Measurements from ENCODE around the gene JAZF1.

The JAZF1 gene

GRCh38 chr7:28207486-28208158 lies 27.0 kb upstream of the JAZF1 start:
- in situ Hi-C loops (cut with MboI; ENCODE audit: low pct_unique_long_range_greater_than_20kb, low sequenced_read_pairs, unreplicated experiment): no loop called here
- peak; percentile 44 for DNase-seq (ENCODE audit: low spot score)
- no peak for TF ChIP-seq CTCF (IDR thresholded peaks at IDR 0.05; ENCODE audit: extremely low read depth, insufficient read depth, missing control alignments)

- no peak for DNase-seq (ENCODE audit: low spot score)
- in situ Hi-C loops (cut with MboI; ENCODE audit: low pct_unique_long_range_greater_than_20kb, low sequenced_read_pairs, unreplicated experiment): no loop called here
- no peak for TF ChIP-seq CTCF (IDR thresholded peaks at IDR 0.05; ENCODE audit: extremely low read depth, insufficient read depth, missing control alignments)
Measured at GRCh38 chr7:28205506-28205905, 24.9 kb upstream of the JAZF1 start.

- in situ Hi-C loops (cut with MboI; ENCODE audit: low pct_unique_long_range_greater_than_20kb, low sequenced_read_pairs, unreplicated experiment): no loop called here
- no peak for TF ChIP-seq CTCF (IDR thresholded peaks at IDR 0.05; ENCODE audit: extremely low read depth, insufficient read depth, missing control alignments)
- no peak for DNase-seq (ENCODE audit: low spot score)
Measured at GRCh38 chr7:28203508-28204240, 23.1 kb upstream of the JAZF1 start.

- in situ Hi-C loops (cut with MboI; ENCODE audit: low pct_unique_long_range_greater_than_20kb, low sequenced_read_pairs, unreplicated experiment): no loop called here
- no peak for DNase-seq (ENCODE audit: low spot score)
- TF ChIP-seq CTCF (IDR thresholded peaks at IDR 0.05; ENCODE audit: extremely low read depth, insufficient read depth, missing control alignments): no peak
Measured at GRCh38 chr7:28202222-28202621, 21.6 kb upstream of the JAZF1 start.

- in situ Hi-C loops (cut with MboI; ENCODE audit: low pct_unique_long_range_greater_than_20kb, low sequenced_read_pairs, unreplicated experiment): no loop called here
- no peak for DNase-seq (ENCODE audit: low spot score)
- TF ChIP-seq CTCF (IDR thresholded peaks at IDR 0.05; ENCODE audit: extremely low read depth, insufficient read depth, missing control alignments): no peak
Measured at GRCh38 chr7:28201131-28201530, 20.5 kb upstream of the JAZF1 start.

- DNase-seq (ENCODE audit: low spot score): no peak
- TF ChIP-seq CTCF (IDR thresholded peaks at IDR 0.05; ENCODE audit: extremely low read depth, insufficient read depth, missing control alignments): no peak
Measured at GRCh38 chr7:28200598-28200997, 20.0 kb upstream of the JAZF1 start.

More at GRCh38 chr7:28200598-28200997, 20.0 kb upstream of the JAZF1 start:
- in situ Hi-C loops (cut with MboI; ENCODE audit: low pct_unique_long_range_greater_than_20kb, low sequenced_read_pairs, unreplicated experiment): no loop called here
